Spleen (tissue), 7 donors: Measurements from ENCODE around the gene NANS.

ENCODE experiments used
- POLR2A ChIP-seq, 3 donors: fragments of 450-650 bp; IDR thresholded peaks; one replicate each; pipeline ENCODE4 v1.5.1; 2017; ENCODE audit warnings: antibody characterized with exemption in 3 of 3, mild to moderate bottlenecking in 1 of 3
- POLR2AphosphoS5 ChIP-seq, 3 donors: sonication (generic); formaldehyde crosslinking; IDR thresholded peaks; one replicate each; pipeline ENCODE4 v1.5.1; 2017; ENCODE audit warnings: antibody characterized with exemption in 3 of 3
- TF ChIP-seq, protein P1 (sequence below), 11 experiments: fragments of 200-600 bp in 7 of 11; fragments of 450-650 bp in 4 of 11; sonication (generic) in 4 of 11; IDR thresholded peaks in 8 of 11; conservative IDR thresholded peaks in 3 of 11; 1 replicate in 7 of 11; 2 replicates in 4 of 11; pipeline versions ENCODE4 v1.4.0 to v1.8.0; 2016 to 2021; ENCODE audit warnings: antibody characterized with exemption in 11 of 11, inconsistent platforms in 4 of 11, mild to moderate bottlenecking in 1 of 11
- donor health status: DM: no; HTN: no; CAD: no; lungs with moderate emphysema.
- donor health status: DM: no; HTN: no; CAD: no.
- donor health status: DM: no; HTN: no; CAD: no.

DNA sequence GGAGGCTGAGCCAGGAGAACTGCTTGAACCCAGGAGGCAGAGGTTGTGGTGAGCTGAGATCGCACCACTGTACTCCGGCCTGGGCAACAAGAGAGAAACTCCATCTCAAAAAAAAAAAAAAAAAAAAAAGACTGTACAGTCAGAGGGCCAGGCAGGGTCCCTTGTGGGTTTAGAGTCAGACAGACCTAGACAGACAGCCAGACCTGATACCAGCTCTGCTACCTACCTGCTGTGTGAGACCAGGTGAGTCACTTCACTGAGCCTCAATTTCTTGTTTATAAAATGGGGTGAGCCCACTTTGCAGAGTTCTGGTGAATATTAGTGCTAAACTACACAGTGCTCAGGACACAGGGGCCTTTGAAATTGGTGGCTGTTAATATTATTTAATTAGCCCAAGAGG, 42.8 kb downstream of the NANS start:
- TF ChIP-seq, protein P1, sequence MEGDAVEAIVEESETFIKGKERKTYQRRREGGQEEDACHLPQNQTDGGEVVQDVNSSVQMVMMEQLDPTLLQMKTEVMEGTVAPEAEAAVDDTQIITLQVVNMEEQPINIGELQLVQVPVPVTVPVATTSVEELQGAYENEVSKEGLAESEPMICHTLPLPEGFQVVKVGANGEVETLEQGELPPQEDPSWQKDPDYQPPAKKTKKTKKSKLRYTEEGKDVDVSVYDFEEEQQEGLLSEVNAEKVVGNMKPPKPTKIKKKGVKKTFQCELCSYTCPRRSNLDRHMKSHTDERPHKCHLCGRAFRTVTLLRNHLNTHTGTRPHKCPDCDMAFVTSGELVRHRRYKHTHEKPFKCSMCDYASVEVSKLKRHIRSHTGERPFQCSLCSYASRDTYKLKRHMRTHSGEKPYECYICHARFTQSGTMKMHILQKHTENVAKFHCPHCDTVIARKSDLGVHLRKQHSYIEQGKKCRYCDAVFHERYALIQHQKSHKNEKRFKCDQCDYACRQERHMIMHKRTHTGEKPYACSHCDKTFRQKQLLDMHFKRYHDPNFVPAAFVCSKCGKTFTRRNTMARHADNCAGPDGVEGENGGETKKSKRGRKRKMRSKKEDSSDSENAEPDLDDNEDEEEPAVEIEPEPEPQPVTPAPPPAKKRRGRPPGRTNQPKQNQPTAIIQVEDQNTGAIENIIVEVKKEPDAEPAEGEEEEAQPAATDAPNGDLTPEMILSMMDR (IDR thresholded peaks at IDR 0.05 in 8 of 11, conservative IDR thresholded peaks at IDR 0.05 in 3 of 11): no peak
- no peak for TF ChIP-seq POLR2A (IDR thresholded peaks at IDR 0.05)
- TF ChIP-seq POLR2AphosphoS5 (IDR thresholded peaks at IDR 0.05): no peak
